NCI-H2196 treated with DMSO at 0.1 percent for 48 hours (cell line): ENCODE measurements around the gene COPE.
"Not testable (repeated sequence)": the region's sequence is repeated elsewhere in the genome, so short reads cannot be mapped to it uniquely, and the experiment has no call there.

Source experiments
- DNase-seq: peaks from one replicate; lab custom pipeline; 2025; ENCODE audit not compliant: unreplicated experiment; lab: John Stamatoyannopoulos, UW

The COPE gene

GRCh38 chr19:18910010-18910409 is 9.2 kb downstream of the COPE start:
- no peak for DNase-seq

- no peak for DNase-seq
Observed at GRCh38 chr19:18908917-18909619, 10.1 kb downstream of the COPE start.

- DNase-seq: no peak
Observed at GRCh38 chr19:18906605-18907519, 12.3 kb downstream of the COPE start.

- no peak for DNase-seq
Observed at GRCh38 chr19:18905513-18906236, 13.5 kb downstream of the COPE start.

- DNase-seq: no peak
Observed at GRCh38 chr19:18905058-18905456, 14.1 kb downstream of the COPE start.

GRCh38 chr19:18904334-18905057 is 14.7 kb downstream of the COPE start:
- DNase-seq: no peak

GRCh38 chr19:18903156-18904037 is 15.8 kb downstream of the COPE start:
- DNase-seq: no peak

- not testable (repeated sequence) for DNase-seq
Observed at GRCh38 chr19:18902519-18902918, 16.7 kb downstream of the COPE start.

GRCh38 chr19:18901491-18901890 is 17.7 kb downstream of the COPE start:
- no peak for DNase-seq

GRCh38 chr19:18900700-18901481 is 18.3 kb downstream of the COPE start:
- no peak for DNase-seq

GRCh38 chr19:18899624-18900560 is 19.3 kb downstream of the COPE start:
- DNase-seq: no peak

GRCh38 chr19:18898607-18899408 is 20.4 kb downstream of the COPE start:
- DNase-seq: no peak

- peak; percentile 23 for DNase-seq
Observed at GRCh38 chr19:18898081-18898606, 21.0 kb downstream of the COPE start.

GRCh38 chr19:18897094-18898029 is 21.8 kb downstream of the COPE start:
- DNase-seq: no peak

- DNase-seq: no peak
Observed at GRCh38 chr19:18896421-18896841, 22.8 kb downstream of the COPE start.

GRCh38 chr19:18895824-18896341 is 23.3 kb downstream of the COPE start, which contains the start of gene CERS1:
TSS of gene CERS1 (minus strand) at chr19:18896158. CDS start at chr19:18896072, 86 bp downstream.
- DNase-seq: peak; percentile 21
